GM21786 (cell line): Measurements from ENCODE around the gene KRTAP2-1.
"Not testable (repeated sequence)": the region's sequence is repeated elsewhere in the genome, so short reads cannot be mapped to it uniquely, and the experiment has no call there.

ENCODE experiments used
- ATAC-seq: cut with Tn5 transposase; IDR thresholded peaks from one replicate; pipeline ENCODE4 v1.9.1; 2021; ENCODE audit not compliant: unreplicated experiment

The KRTAP2-1 gene

DNA sequence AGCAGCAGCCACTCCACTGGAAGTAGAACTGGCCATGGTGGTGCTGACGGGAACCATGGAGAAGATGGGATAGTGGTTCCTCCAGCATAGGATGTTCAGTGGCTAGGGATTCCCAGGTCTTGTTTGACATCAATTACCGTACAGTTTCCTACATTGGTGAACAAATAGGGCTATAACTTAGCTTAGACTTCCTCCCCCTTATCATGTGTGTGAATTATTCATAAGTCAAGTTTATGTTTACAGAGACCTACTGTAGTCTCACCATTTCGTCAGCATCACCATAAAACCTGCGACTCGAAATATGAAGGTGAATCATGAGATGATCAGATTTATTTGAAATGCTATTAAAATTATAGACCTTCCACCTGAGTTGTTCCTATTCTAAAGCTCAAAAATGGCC, 11.6 kb upstream of the KRTAP2-1 start:
- ATAC-seq = no peak

- ATAC-seq = no peak
Measured at GRCh38 chr17:41057547-41057946, 10.4 kb upstream of the KRTAP2-1 start.

GRCh38 chr17:41055130-41055529, 8.0 kb upstream of the KRTAP2-1 start, which contains the start of gene KRTAP2-2:
Gene KRTAP2-2, minus strand, starts transcription at chr17:41055230. Its CDS starts 19 bp downstream, at chr17:41055211.
- ATAC-seq = not testable (repeated sequence)

GRCh38 chr17:41054556-41054955, 7.4 kb upstream of the KRTAP2-1 start:
- ATAC-seq = not testable (repeated sequence)

- ATAC-seq = no peak
Measured at GRCh38 chr17:41054025-41054424, 6.9 kb upstream of the KRTAP2-1 start.

- no peak for ATAC-seq
Measured at GRCh38 chr17:41052566-41052965, 5.5 kb upstream of the KRTAP2-1 start.

DNA sequence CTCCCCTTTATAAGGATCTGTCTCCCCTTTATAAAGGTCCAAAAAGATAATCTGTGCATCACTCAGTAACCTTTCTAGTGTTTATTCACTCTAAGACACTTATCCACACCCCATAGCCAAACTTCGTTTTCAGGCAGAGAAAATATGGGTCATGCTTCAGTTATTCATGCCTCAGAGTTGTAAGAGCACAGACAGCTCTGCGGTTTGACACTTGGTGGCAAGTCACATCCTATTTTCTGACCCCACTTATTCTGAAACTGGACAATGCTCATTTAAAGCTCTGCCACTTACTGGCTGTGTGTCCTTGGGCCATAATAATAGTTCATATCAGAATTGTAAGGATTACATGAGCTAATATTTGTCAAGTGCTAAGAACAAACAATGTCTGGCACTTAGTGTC, 2.0 kb upstream of the KRTAP2-1 start:
- ATAC-seq = no peak

DNA sequence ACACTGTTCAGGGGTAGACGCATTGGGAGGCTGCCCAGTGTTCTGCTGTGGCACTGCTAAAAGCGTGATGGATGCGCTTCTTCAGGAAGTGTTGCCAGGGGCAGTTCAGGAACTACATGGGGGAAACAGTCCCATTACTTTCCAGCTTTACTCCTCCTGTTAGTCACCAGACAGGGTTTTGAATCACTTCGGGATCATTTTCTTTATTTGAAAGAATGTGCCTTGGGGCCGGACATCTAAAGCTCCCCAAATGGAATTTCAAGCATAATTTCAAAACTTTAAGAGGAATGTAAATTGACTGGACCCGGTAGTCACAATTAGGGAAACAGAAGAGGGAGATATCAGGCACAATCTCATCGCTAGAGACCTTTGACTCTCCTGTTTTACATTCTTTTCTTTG, 1.3 kb upstream of the KRTAP2-1 start:
- ATAC-seq = no peak

- no peak for ATAC-seq
Measured at GRCh38 chr17:41042953-41043352, 4.2 kb downstream of the KRTAP2-1 start.

GRCh38 chr17:41040783-41041571, 6.1 kb downstream of the KRTAP2-1 start, which contains the start of gene KRTAP1-1:
Gene KRTAP1-1, minus strand, starts transcription at chr17:41041450. Its CDS starts 53 bp downstream, at chr17:41041397.
- ATAC-seq = not testable (repeated sequence)

- no peak for ATAC-seq
Measured at GRCh38 chr17:41037853-41038350, 9.2 kb downstream of the KRTAP2-1 start.

- not testable (repeated sequence) for ATAC-seq
Measured at GRCh38 chr17:41034346-41034935, 12.7 kb downstream of the KRTAP2-1 start, which contains the start of gene KRTAP1-3. Gene KRTAP1-3, minus strand, starts transcription at chr17:41034874. Its CDS starts 53 bp downstream, at chr17:41034821.

- ATAC-seq = no peak
Measured at GRCh38 chr17:41029633-41030245, 17.4 kb downstream of the KRTAP2-1 start, which contains the start of gene KRTAP1-4. Gene KRTAP1-4, minus strand, starts transcription at chr17:41030195. Its CDS starts 117 bp downstream, at chr17:41030078.

- ATAC-seq = no peak
Measured at GRCh38 chr17:41026715-41027471, 20.2 kb downstream of the KRTAP2-1 start, which contains the start of gene KRTAP1-5. Gene KRTAP1-5, minus strand, starts transcription at chr17:41027208. Its CDS starts 53 bp downstream, at chr17:41027155.

DNA sequence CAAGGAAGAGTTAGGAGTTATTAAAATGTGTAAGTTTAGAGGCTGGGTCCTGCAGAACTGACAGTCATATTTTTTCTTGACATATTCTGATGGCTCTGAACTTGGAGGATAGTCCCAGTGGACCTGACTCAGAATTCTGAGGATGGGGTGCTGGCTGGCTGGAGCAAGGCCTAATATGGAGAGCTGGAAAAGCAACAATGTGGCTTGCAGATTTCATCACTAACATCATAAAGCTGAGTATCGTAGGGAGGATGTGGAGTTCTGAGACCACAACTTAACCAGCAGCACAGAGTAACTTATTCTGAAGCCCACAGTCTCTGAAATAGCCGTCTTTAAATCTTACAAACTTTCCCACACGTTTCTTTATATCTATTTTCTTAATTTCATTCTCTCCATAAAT, 22.4 kb downstream of the KRTAP2-1 start:
- ATAC-seq = no peak

DNA sequence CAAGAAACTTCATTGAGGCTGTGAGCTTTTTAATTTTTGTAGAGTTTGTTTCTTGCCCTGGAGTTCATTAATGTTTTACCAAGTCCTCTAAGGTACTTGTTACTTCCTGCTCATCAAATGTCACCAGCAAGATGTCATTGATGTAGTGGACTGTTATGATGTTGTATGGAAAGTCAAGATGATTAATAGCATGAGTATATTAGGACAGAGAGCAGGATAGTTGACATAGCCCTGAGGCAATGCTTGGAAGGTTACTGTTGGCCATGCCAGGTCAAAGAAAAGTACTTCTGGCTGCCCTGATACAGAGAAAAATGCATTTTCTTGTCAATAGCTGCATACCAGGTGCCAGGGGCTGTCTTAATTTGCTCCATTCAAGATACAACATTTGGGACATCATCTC, 26.8 kb downstream of the KRTAP2-1 start:
- ATAC-seq = no peak

- ATAC-seq = no peak
Measured at GRCh38 chr17:41019415-41019814, 27.7 kb downstream of the KRTAP2-1 start.

GRCh38 chr17:41018541-41018940, 28.6 kb downstream of the KRTAP2-1 start:
- ATAC-seq = no peak

- ATAC-seq = no peak
Measured at GRCh38 chr17:41016578-41017215, 30.4 kb downstream of the KRTAP2-1 start.

DNA sequence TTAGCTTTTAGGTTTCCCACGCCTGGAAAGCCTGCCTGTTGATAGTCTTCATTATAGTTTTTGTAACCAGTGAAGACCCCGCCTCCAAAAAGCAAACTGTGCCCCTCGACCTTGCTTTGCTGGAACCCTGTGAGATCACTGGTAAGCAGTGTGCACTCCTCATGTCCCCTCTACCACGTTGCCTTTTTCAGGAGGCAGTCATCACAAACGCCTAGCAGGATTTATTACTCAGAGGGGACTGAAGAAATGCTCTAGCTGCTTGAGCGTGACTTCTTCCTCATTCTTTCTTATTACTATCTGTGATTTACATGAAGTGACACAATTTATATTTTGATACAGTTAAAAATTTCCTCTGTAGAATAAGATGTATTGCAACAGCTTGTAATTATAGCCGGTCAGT, 31.7 kb downstream of the KRTAP2-1 start:
- no peak for ATAC-seq
